ENCODE measurements around the gene C5.

The C5 gene

GRCh38 chr9:120916588-120916987, 133.5 kb downstream of the C5 start:
- Histone ChIP-seq H3K79me2 (ENCODE audit: insufficient read depth, low read length) (no peaks in the 10 kb centered on the region), H3K4me3 (ENCODE audit: low read depth, low read length, poor library complexity, severe bottlenecking) (no peak overlapping the region), H3K4me2 (ENCODE audit: low read length) (no peak overlapping the region), H3K27ac (ENCODE audit: low read depth, low read length, poor library complexity, severe bottlenecking) (no peak overlapping the region), H2AFZ (ENCODE audit: low read length) (no peak overlapping the region), H3K27me3 (ENCODE audit: insufficient read depth, low read length) (no peaks in the 10 kb centered on the region), H3K9me3 (ENCODE audit: low read length) (no peaks in the 10 kb centered on the region), H3F3A (ENCODE audit: insufficient read depth, low read length) (no peaks in the 10 kb centered on the region), H4K20me1 (ENCODE audit: insufficient read depth, low read length) (no peaks in the 10 kb centered on the region), H3K4me1 (ENCODE audit: insufficient read depth, low read length, severe bottlenecking) (peaks cover 10% of the 10 kb centered on the region), H3K9ac (ENCODE audit: low read length) (no peak overlapping the region), H3K9me2 (ENCODE audit: low read depth, low read length) (no peaks in the 10 kb centered on the region), H3K36me3 (ENCODE audit: insufficient read depth, low read length) (peaks cover 6% of the 10 kb centered on the region; the same call in 1 of the 2 replicates)
- TF ChIP-seq CTCF (IDR thresholded peaks at IDR 0.05; ENCODE audit: low read length) (no peak), EZH2 (IDR thresholded peaks at IDR 0.05; ENCODE audit: borderline replicate concordance, low read length) (no peak)

GRCh38 chr9:120915854-120916470, 134.1 kb downstream of the C5 start:
- Histone ChIP-seq H3K36me3 (ENCODE audit: insufficient read depth, low read length) (peaks cover 6% of the 10 kb centered on the region; the same call in 1 of the 2 replicates), H3F3A (ENCODE audit: insufficient read depth, low read length) (no peaks in the 10 kb centered on the region), H3K4me2 (ENCODE audit: low read length) (peak overlapping the region; percentile 21; the same call in 1 of the 2 replicates), H3K27me3 (ENCODE audit: insufficient read depth, low read length) (no peaks in the 10 kb centered on the region), H4K20me1 (ENCODE audit: insufficient read depth, low read length) (no peaks in the 10 kb centered on the region), H3K9me2 (ENCODE audit: low read depth, low read length) (no peaks in the 10 kb centered on the region), H3K27ac (ENCODE audit: low read depth, low read length, poor library complexity, severe bottlenecking) (no peak overlapping the region), H3K4me1 (ENCODE audit: insufficient read depth, low read length, severe bottlenecking) (peaks cover 10% of the 10 kb centered on the region), H3K9ac (ENCODE audit: low read length) (no peak overlapping the region), H3K9me3 (ENCODE audit: low read length) (no peaks in the 10 kb centered on the region), H2AFZ (ENCODE audit: low read length) (no peak overlapping the region), H3K79me2 (ENCODE audit: insufficient read depth, low read length) (no peaks in the 10 kb centered on the region), H3K4me3 (ENCODE audit: low read depth, low read length, poor library complexity, severe bottlenecking) (no peak overlapping the region)
- TF ChIP-seq CTCF (IDR thresholded peaks at IDR 0.05; ENCODE audit: low read length) (no peak), EZH2 (IDR thresholded peaks at IDR 0.05; ENCODE audit: borderline replicate concordance, low read length) (no peak)

GRCh38 chr9:120914953-120915352, 135.1 kb downstream of the C5 start:
- no peak overlapping the region for H3K9ac ChIP-seq (ENCODE audit: low read length)
- no peaks in the 10 kb centered on the region for H3K9me2 ChIP-seq (ENCODE audit: low read depth, low read length)
- H3K9me3 ChIP-seq (ENCODE audit: low read length), result no peaks in the 10 kb centered on the region
- no peak overlapping the region for H3K4me2 ChIP-seq (ENCODE audit: low read length)
- TF ChIP-seq CTCF (IDR thresholded peaks at IDR 0.05; ENCODE audit: low read length), result no peak
- TF ChIP-seq EZH2 (IDR thresholded peaks at IDR 0.05; ENCODE audit: borderline replicate concordance, low read length), result no peak
- H4K20me1 ChIP-seq (ENCODE audit: insufficient read depth, low read length), result no peaks in the 10 kb centered on the region
- no peak overlapping the region for H2AFZ ChIP-seq (ENCODE audit: low read length)
- H3K79me2 ChIP-seq (ENCODE audit: insufficient read depth, low read length), result no peaks in the 10 kb centered on the region
- H3F3A ChIP-seq (ENCODE audit: insufficient read depth, low read length), result no peaks in the 10 kb centered on the region
- H3K4me3 ChIP-seq (ENCODE audit: low read depth, low read length, poor library complexity, severe bottlenecking), result no peak overlapping the region
- no peaks in the 10 kb centered on the region for H3K27me3 ChIP-seq (ENCODE audit: insufficient read depth, low read length)
- peaks cover 6% of the 10 kb centered on the region; the same call in 1 of the 2 replicates for H3K36me3 ChIP-seq (ENCODE audit: insufficient read depth, low read length)
- peaks cover 10% of the 10 kb centered on the region for H3K4me1 ChIP-seq (ENCODE audit: insufficient read depth, low read length, severe bottlenecking)
- no peak overlapping the region for H3K27ac ChIP-seq (ENCODE audit: low read depth, low read length, poor library complexity, severe bottlenecking)

All from OCI-LY1 (cell line).